Activated T-helper 1 cell treated with anti-CD3 and anti-CD28 coated beads, Interleukin-12 subunit alpha, Interleukin-12 subunit beta, Interleukin-2, Interleukin-4 antibody, amounts not matched to agents 30 ng/mL and 10 ng/mL and 1 ng/mL, durations not matched to agents 14 hours and 24 hours and 36 hours (primary cell): ENCODE measurements around the gene ZNF264. TPM values are rescaled to one million over a fixed set of nuclear protein-coding genes. Genes with fewer than 3 reads are reported as not detected.
"Not testable (repeated sequence)": the region's sequence is repeated elsewhere in the genome, so short reads cannot be mapped to it uniquely, and the experiment has no call there.

Experiments used
- DNase-seq: peaks from one replicate; pipeline ENCODE4 v3.0.0; 2021; ENCODE audit warnings: low spot score
- H3K27ac Mint-ChIP-seq: one replicate; pipeline ENCODE4 v1.8.0; 2021; ENCODE audit warnings: mild to moderate bottlenecking, mixed read lengths
- H3K27me3 Mint-ChIP-seq: one replicate; pipeline ENCODE4 v1.8.0; 2022; ENCODE audit warnings: mild to moderate bottlenecking, moderate library complexity, mixed read lengths; ENCODE audit not compliant: insufficient read depth
- H3K36me3 Mint-ChIP-seq: one replicate; pipeline ENCODE4 v1.8.0; 2021; ENCODE audit warnings: low read depth, mixed read lengths
- H3K4me1 Mint-ChIP-seq: one replicate; pipeline ENCODE4 v1.8.0; 2021; ENCODE audit warnings: low read depth, mixed read lengths
- H3K4me3 Mint-ChIP-seq: one replicate; pipeline ENCODE4 v1.8.0; 2021; ENCODE audit warnings: mild to moderate bottlenecking, moderate library complexity, mixed read lengths
- H3K9me3 Mint-ChIP-seq: one replicate; pipeline ENCODE4 v1.8.0; 2021; ENCODE audit warnings: mixed read lengths
- intact Hi-C: fragments of 100-400 bp; cut with micrococcal nuclease; formaldehyde crosslinking; loops from one replicate; pipeline ENCODE4 v1.15.1; 2024
- total RNA-seq: library from RNA; stranded (reverse); gene quantifications from 2 replicates; pipeline ENCODE4 v1.2.3, GENCODE V29; 2022

The ZNF264 gene
- total RNA-seq, 1 donor from 2014 or later: 16.1 TPM

GRCh38 chr19:57249329-57249728 is 58.0 kb downstream of the ZNF264 start:
- Mint-ChIP-seq H3K27ac (no peak overlapping the region), H3K36me3 (peaks cover 78% of the 10 kb centered on the region), H3K9me3 (peaks cover 43% of the 10 kb centered on the region), H3K4me1 (no peaks in the 10 kb centered on the region), H3K4me3 (no peak overlapping the region), H3K27me3 (no peaks in the 10 kb centered on the region)
- no peak for DNase-seq
- intact Hi-C loops: no loop called here

GRCh38 chr19:57253767-57254166 is 62.5 kb downstream of the ZNF264 start:
- H3K27me3 Mint-ChIP-seq, H3K4me3 Mint-ChIP-seq, H3K27ac Mint-ChIP-seq, intact Hi-C loops, H3K4me1 Mint-ChIP-seq, DNase-seq: not testable (repeated sequence)
- peaks cover 65% of the 10 kb centered on the region for H3K9me3 Mint-ChIP-seq
- H3K36me3 Mint-ChIP-seq: peaks cover 75% of the 10 kb centered on the region

GRCh38 chr19:57262044-57262443 is 70.7 kb downstream of the ZNF264 start:
- Mint-ChIP-seq H3K27me3 (no peaks in the 10 kb centered on the region), H3K9me3 (peaks cover 70% of the 10 kb centered on the region), H3K27ac (no peak overlapping the region), H3K4me1 (no peaks in the 10 kb centered on the region), H3K4me3 (no peak overlapping the region), H3K36me3 (peaks cover 40% of the 10 kb centered on the region)
- intact Hi-C loops: no loop called here
- no peak for DNase-seq

- Mint-ChIP-seq H3K9me3 (peaks cover 67% of the 10 kb centered on the region), H3K4me1 (no peaks in the 10 kb centered on the region), H3K27ac (no peak overlapping the region), H3K36me3 (peaks cover 36% of the 10 kb centered on the region), H3K4me3 (no peak overlapping the region), H3K27me3 (no peaks in the 10 kb centered on the region)
- no peak for DNase-seq
- intact Hi-C loops: no loop called here
Observed at GRCh38 chr19:57263244-57263741, 72.0 kb downstream of the ZNF264 start.

- Mint-ChIP-seq H3K4me3 (no peak overlapping the region), H3K9me3 (peaks cover 43% of the 10 kb centered on the region), H3K27ac (no peak overlapping the region), H3K27me3 (no peaks in the 10 kb centered on the region), H3K4me1 (no peaks in the 10 kb centered on the region), H3K36me3 (peaks cover 12% of the 10 kb centered on the region)
- intact Hi-C loops: no loop called here
- DNase-seq: no peak
Observed at GRCh38 chr19:57267291-57267690, 76.0 kb downstream of the ZNF264 start.

GRCh38 chr19:57269515-57270250 is 78.4 kb downstream of the ZNF264 start:
- Mint-ChIP-seq H3K4me1 (no peaks in the 10 kb centered on the region), H3K9me3 (peaks cover 42% of the 10 kb centered on the region), H3K27ac (no peak overlapping the region), H3K4me3 (no peak overlapping the region), H3K27me3 (no peaks in the 10 kb centered on the region), H3K36me3 (peaks cover 10% of the 10 kb centered on the region)
- DNase-seq: no peak
- intact Hi-C loops: no loop called here

GRCh38 chr19:57271280-57271679 is 80.0 kb downstream of the ZNF264 start:
- Mint-ChIP-seq H3K4me3 (no peak overlapping the region), H3K27ac (no peak overlapping the region), H3K36me3 (peaks cover 10% of the 10 kb centered on the region), H3K4me1 (no peaks in the 10 kb centered on the region), H3K27me3 (no peaks in the 10 kb centered on the region), H3K9me3 (peaks cover 30% of the 10 kb centered on the region)
- intact Hi-C loops: no loop called here
- DNase-seq: no peak

Other genes with a start within 250 kb of the ZNF264 start
- not detected in 2 replicates for gene USP29, start 71.5 kb upstream of the ZNF264 start, total RNA-seq
- gene ZIM3, start 46.3 kb upstream of the ZNF264 start, total RNA-seq: not detected in 2 replicates
- not detected in 2 replicates for gene DUXA, start 24.0 kb upstream of the ZNF264 start, total RNA-seq
- 0.54 and 0.73 TPM in 2 replicates for gene AURKC, start 39.5 kb downstream of the ZNF264 start, total RNA-seq
- 6.9 and 8.4 TPM in 2 replicates for gene ZNF805, start 49.1 kb downstream of the ZNF264 start, total RNA-seq
- gene ZNF460, start 89.0 kb downstream of the ZNF264 start, total RNA-seq: 41.4 and 47.7 TPM in 2 replicates
- gene ZNF543, start 129.0 kb downstream of the ZNF264 start, total RNA-seq: 5.1 and 5.4 TPM in 2 replicates
- 6.1 and 6.6 TPM in 2 replicates for gene ZNF304, start 159.8 kb downstream of the ZNF264 start, total RNA-seq
- 3.8 and 4.7 TPM in 2 replicates for gene TRAPPC2B, start 172.1 kb downstream of the ZNF264 start, total RNA-seq
- 0.69 and 0.93 TPM in 2 replicates for gene ZNF547, start 172.1 kb downstream of the ZNF264 start, total RNA-seq
- gene ZNF548, start 198.4 kb downstream of the ZNF264 start, total RNA-seq: 11.3 and 12.1 TPM in 2 replicates
- 7.9 and 11.0 TPM in 2 replicates for gene ZNF17, start 219.7 kb downstream of the ZNF264 start, total RNA-seq
- gene ZNF749, start 243.8 kb downstream of the ZNF264 start, total RNA-seq: 21.5 and 22.0 TPM in 2 replicates